SHP77 (cell line): ENCODE data around the gene WDR90.
A peak's percentile ranks its signal among the peaks of the same experiment; 100 is the strongest.

Experiments used
- DNase-seq, 2 experiments: peaks; one replicate each; lab custom pipeline; 2025; lab: John Stamatoyannopoulos, UW

The WDR90 gene

DNA sequence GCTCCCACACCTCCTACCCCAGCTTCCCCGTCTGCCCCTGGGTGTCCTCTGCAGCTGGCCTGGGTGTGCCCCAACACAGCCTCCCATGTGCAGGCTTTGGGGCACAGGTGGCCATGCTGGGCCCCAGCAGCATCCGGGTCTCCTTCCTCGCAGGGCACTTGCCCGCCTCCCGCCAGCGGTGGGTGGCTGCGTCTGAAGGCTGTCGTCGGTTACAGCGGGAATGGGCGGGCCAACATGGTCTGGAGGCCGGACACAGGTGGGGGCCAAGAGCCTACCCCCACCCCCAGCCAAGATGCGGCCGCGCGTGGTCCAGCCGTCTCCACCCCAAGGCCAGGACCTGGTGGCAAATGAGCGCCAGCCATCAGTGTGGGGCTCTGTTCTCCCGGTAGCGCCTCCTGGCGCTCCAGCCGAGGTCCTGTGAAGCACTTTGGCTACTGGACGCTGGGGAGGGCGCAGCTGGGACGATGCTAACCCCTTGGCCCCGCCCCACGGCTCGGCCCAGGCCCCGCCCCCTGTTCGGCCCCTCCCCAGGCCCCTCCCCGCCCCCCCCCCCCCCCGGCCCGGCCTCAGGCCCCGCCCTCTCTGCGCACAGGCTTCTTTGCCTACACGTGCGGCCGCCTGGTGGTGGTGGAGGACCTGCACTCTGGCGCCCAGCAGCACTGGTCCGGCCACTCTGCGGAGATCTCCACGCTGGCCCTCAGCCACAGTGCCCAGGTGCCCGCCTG, 11.5 kb downstream of the WDR90 start:
- DNase-seq = peak; percentile 85 to 96

DNA sequence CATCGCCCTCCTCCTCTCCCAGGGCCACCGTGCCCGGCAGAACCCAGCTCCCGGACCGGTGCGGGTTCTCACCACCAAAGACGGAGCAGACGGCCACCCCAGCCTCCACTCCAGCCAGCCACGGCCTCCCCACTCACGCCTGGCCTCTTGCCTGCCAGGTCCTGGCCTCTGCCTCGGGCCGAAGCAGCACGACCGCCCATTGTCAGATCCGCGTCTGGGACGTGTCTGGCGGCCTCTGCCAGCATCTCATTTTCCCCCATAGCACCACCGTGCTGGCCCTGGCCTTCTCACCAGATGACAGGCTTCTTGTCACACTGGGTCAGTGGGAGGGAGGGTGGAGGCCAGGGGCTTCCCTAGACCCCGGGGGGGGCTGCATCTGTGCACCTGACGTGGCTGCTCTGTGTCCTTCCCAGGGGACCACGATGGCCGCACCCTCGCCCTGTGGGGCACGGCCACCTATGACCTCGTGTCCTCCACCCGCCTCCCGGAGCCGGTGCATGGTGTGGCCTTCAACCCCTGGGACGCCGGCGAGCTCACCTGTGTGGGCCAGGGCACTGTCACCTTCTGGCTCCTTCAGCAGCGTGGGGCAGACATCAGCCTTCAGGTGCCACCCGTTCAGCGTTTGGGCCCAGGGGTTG, 12.1 kb downstream of the WDR90 start:
- DNase-seq = no peak

DNA sequence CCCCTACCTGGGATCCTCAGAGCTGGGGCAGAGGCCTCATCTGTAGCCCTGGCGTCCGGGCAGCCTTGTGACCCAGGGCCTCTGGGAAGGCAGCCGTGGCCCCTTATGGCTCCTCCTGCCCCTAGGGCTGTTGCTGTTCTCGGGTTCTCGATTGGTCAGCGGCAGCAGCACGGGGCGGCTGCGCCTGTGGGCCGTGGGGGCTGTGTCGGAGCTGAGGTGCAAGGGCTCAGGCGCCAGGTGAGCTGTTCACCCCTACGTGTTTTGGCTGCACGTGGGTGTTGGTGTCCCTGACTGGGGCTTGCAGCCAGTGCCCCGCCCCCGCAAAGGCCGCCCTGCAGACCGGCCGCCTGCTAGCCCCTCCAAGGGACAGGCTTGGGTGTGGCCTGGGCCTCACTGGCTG, 12.9 kb downstream of the WDR90 start:
- DNase-seq = no peak

DNA sequence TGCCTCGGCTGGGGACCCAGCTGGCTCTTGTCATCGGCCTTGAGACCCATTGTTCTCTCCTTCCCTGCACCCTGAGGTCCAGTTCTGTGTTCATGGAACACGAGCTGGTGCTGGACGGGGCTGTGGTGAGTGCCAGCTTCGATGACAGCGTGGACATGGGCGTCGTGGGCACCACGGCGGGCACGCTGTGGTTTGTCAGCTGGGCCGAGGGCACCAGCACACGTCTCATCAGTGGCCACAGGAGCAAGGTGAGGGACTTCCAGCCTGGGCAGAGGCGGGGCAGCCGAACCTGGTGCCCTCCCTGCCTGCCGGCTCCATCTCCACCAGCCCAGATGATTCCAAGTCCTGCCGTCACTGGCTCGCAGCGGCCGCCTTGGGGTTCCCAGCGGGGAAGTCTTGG, 13.4 kb downstream of the WDR90 start:
- no peak for DNase-seq

DNA sequence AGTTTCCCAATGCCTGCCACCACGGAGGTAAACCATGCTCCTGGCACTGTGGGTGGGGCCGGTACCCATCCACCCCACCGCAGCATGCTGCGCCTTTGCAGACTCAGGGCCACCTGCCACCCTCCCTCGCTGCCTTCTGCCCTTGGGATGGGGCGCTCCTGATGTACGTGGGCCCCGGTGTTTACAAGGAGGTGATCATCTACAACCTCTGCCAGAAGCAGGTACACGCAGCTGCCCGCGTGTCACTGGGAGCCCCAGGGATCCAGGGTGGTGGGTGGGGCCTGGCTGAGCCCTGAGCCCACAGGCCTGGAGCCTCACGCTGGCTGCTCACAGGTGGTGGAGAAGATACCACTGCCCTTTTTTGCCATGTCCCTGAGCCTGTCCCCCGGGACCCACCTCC, 17.4 kb downstream of the WDR90 start:
- DNase-seq = no peak

DNA sequence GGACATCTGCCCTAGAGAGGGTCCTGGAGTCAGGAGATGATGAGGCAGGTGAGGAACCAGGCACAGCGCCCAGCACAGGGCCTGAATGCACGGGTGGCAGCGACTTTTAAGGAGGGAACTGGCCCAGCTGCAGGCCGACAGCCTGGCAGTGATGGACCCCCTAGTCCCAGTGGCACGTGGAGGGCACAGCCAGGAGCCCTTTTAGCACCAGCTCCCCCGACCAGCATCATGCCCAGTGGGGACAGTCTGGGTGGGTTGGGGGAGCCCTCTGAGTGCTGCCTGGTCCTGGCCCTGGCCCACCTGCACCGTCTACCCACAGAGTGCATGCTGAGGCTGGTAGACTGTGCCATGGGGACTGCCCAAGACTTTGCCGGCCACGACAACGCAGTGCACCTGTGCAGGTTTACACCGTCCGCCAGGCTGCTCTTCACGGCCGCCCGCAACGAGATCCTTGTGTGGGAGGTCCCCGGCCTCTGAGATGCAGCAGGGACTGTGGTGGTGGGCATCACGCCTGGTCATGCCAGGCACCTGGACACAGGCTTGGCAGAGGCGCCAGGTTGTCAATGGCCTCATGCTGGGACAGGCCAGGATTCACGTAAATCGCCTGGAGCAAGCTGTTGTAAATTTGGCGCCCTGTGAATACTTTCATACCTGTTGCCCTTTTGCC, 18.1 kb downstream of the WDR90 start:
- DNase-seq = no peak

DNA sequence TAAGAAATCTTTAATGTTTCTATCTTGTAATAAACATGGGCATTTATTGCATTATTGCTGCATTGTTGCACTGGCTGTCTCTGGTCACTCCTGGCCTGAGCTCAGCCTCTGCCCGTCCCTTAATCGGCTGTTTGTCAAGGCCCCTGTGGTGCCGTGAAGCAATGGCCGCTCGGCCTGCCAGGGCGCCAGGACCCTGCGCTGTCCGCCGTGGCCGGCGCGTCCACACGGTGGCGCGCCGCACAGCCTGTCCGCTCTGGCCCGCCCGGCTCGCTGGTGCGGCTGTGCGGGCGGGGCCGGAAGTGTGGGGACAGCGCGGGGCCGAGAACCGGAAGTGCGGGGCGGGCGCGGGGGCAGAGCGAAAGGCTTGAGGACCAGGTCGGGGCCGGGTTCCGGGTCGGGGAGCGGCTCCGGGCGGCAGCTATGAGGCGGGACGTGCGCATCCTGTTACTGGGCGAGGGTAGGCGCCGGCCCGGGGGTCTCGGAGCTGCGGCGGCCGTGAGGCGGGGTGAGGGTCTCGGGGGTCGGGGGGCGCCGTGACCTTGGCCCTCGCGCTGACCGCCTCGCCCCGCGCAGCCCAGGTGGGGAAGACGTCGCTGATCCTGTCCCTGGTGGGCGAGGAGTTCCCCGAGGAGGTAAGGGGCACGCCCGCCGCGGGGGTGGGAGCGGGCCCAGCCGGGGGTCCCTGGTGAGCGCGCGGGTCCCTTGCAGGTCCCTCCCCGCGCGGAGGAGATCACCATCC, 18.8 kb downstream of the WDR90 start, which contains the start of gene RHOT2:
TSS of gene RHOT2 (plus strand) at position 353 of the 739 bp plus-strand sequence. CDS start at position 421, 68 bp downstream.
- peak; percentile 83 to 90 for DNase-seq

DNA sequence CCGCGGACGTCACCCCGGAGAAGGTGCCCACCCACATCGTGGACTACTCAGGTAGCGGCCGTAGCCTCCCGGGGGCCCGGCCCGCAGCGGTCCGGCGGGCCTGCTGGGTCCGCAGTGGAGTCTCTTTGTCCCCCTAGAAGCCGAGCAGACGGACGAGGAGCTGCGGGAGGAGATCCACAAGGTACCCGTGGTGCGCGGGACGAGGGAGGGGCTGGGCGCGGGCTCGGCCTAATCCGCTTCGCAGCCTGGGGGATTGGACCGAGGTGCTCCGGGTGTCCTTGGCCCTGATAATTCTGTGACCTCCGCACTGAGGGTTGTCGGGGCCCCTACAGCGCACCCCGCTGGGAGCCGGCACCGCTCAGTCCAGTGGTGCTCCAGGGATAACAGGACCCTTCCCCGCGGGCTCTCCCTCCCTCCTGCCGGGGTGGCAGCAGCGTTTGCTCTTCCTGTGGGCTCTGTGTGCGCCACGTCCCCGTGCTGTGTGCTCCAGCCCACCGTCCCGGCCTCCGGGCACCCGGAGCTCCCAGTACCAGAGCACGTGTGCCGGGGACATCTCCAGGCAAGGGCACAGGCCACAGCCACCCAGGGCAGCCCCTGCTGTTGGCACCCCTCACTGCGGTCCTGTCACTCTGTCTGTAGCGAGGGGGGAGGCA, 19.5 kb downstream of the WDR90 start:
- no peak for DNase-seq

DNA sequence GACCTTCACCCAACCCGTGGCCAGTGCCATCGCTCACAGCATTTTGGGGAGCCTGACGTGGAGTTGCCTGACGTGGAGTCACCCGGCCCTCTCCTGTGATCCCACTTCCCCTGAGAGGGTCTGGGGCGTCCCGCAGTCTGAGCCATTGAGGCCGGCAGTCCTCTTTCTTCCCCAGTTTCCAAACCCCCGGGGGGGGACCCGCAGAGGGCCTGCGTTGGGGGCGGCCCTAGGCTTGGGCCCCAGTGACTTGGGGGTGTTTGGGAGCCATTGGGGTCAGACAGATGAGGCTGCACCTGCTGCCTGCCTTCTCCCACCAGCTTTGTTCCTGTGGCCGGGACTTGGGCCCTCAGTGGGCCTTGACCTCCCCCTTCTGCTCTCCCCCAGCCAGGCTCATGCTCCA, 20.5 kb downstream of the WDR90 start:
- DNase-seq = no peak

DNA sequence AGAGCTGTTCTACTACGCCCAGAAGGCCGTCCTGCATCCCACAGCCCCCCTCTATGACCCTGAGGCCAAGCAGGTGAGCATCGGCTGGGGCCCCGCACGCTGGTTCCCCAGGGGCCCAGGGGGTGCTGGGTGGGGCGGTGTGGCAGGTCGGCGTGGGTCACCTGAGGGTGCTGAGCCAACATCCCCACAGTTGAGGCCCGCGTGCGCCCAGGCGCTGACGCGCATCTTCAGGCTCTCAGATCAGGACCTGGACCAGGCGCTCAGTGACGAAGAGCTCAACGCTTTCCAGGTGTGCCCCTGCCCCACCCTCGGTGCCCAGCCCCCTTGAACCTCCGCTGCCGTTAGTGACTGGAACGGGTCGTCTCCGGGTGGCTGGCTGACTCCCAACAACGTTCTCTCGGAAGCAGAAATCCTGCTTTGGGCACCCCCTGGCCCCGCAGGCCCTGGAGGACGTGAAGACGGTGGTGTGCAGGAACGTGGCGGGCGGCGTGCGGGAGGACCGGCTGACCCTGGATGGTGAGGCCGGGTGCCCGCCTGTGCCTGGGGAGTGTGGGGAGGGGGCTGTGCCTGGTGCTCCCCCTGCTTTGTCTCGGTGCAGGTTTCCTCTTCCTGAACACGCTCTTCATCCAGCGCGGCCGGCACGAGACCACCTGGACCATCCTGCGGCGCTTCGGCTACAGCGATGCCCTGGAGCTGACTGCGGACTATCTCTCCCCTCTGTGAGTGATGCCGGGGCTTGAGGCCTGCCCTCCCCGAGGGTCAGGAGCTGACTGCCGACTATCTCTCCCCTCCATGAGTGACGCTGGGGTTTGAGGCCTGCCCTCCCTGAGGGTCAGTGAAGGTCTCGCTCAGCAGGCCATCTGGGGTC, 21.6 kb downstream of the WDR90 start:
- DNase-seq = no peak

DNA sequence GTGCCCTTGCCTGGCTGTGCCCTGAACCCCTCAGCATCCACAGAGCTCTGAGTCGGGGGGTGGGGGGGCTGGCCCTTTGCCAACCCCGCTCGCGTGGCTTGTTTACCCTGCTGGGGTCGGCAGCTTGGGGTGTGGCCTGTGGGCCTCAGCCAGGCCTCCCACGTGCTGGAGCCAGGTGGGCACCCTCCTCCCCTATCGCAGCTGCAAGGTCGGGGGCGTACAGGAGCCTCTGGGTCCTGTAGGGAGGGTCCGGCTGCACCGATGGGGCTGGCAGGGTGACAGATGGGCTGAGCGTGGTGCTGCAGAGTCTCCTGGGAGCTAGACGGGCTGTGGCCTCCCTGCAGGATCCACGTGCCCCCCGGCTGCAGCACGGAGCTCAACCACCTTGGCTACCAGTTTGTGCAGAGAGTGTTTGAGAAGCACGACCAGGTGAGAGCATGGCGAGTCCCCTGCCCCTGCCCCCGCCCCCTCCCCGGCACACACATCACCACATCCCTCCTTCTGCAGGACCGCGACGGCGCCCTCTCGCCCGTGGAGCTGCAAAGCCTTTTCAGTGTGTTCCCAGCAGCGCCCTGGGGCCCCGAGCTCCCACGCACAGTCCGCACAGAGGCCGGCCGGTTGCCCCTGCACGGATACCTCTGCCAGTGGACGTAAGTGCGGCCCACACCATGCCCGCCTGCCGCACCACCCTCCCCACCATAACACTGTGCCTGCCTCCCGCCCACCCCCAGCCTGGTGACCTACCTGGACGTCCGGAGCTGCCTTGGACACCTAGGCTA, 22.4 kb downstream of the WDR90 start:
- no peak for DNase-seq

DNA sequence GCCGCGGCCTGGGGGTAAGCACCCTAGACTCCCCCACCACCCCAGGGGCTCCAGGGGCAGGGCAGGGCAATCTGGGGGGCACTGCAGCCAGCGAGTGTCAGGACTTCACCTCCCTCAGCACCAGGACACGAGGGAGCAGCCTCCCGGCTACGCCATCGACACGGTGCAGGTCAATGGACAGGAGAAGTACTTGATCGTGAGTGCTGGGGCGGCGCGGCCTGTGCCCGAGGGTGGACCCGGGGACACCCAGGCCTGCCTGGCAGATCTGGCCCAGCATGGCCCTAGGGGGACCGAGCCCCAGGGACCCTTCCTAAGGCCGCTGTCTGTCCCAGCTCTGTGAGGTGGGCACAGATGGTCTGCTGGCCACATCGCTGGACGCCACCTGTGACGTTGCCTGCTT, 23.2 kb downstream of the WDR90 start:
- DNase-seq = no peak

DNA sequence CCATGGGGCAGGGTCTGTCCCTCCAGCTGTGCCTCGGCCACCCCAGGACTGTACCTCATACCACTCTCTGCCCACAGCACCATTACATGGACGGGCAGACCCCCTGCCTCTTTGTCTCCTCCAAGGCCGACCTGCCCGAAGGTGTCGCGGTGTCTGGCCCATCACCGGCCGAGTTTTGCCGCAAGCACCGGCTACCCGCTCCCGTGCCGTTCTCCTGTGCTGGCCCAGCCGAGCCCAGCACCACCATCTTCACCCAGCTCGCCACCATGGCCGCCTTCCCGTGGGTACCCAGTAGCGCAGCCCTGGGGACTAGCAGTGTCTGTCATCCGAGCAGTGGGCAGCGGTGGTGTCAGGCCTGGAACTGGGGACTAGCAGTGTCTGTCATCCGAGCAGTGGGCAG, 23.7 kb downstream of the WDR90 start:
- no peak for DNase-seq

DNA sequence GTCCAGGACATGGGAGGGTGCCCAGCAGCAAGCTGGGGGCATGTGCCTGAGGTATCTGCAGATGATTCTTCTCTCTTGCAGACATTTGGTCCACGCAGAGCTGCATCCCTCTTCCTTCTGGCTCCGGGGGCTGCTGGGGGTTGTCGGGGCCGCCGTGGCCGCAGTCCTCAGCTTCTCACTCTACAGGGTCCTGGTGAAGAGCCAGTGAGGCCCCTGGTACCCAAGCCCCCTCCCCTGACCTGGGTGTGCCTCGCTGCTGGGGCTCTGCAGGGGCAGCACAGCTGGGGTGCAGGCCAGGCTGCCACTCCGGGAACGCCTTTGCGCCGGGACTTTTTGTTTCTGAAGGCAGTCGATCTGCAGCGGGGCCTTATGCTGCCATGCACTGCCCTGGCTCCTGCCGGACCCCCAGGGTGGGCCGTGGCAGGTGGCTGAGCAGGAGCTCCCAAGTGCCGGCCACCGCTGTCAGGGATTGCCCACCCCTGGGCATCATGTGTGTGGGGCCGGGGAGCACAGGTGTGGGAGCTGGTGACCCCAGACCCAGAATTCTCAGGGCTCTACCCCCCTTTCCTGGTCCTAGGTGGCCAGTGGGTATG, 24.3 kb downstream of the WDR90 start:
- no peak for DNase-seq

DNA sequence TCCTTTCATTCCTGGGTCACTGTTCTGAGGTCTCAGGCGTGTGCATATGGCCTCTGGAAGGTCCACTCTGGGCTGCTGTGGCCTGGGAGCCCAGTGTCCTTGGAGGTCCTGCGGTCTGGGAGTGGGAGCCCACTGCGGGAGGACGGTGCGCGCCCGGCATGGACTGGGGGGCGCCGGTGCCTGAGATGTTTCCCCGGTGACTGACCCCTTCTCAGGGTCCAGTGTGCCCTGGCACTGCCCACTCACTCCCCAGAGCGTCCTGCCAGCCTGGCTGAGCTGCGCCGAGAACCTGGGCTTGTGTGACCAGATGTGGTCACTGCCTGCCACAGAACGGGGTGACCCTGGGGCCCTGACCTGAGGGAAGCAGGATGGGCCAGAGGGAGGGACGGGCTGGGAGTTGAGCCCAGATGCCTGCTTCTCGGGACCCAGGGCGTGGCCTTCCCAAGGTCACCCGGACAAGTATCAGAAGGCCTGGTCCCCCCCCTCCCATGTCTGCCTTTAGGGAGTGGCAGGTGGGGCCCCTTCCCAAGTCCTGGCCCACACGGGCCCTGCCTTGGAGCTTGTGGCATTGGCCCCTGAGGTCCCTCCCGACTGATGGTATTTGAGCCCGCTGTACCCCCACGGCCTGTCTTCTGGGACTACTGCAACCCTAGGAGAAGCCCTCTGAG, 25.2 kb downstream of the WDR90 start:
- DNase-seq = no peak

DNA sequence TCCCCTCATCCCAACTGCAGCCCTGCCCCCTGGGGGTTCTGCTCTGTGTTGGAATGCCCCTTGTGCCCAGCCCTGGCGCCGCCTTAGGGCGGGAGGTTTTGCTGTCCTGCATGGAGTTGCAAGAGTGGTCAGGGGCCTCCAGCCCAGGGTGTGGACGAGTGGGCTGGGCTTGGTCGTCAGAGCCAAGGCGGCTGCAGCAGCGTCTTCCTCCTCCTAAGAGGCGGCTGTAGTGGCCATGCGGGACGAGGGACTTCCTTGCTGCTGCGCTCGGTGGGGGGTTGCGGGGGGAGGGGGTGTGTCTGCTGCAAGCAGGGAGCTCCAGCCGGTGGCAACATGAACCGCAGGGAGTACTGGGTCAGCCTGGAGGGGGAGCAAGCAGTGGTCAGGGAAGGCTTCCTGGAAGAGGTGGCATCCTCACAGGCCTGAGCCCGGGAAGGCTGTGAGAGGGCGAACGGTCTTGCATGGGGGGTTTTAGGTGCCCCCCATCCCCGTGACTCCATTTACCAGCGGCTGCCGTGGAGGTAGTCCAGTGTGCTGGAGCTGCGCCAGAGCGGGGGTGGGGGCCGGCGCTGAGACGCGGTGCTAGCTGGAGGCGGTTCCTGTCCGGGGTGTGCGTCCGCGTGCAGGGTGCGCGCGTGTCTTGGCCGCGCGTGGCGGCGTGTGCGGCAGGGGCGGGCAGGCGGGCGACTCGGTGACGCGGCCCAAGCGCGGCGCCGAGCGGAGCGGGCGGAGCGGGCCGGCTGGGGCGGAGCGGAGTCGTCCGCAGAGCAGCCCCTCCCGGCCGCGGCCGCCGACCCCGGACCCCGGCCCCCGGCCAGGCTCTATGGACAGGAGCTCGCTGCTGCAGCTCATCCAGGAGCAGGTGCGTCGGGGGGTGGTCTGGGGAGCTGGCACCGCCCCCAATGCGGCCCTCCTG, 26.1 kb downstream of the WDR90 start, which contains the start of gene RHBDL1:
TSS of gene RHBDL1 (plus strand) at position 704 of the 916 bp plus-strand sequence. CDS start at position 824, 120 bp downstream.
- no peak for DNase-seq

DNA sequence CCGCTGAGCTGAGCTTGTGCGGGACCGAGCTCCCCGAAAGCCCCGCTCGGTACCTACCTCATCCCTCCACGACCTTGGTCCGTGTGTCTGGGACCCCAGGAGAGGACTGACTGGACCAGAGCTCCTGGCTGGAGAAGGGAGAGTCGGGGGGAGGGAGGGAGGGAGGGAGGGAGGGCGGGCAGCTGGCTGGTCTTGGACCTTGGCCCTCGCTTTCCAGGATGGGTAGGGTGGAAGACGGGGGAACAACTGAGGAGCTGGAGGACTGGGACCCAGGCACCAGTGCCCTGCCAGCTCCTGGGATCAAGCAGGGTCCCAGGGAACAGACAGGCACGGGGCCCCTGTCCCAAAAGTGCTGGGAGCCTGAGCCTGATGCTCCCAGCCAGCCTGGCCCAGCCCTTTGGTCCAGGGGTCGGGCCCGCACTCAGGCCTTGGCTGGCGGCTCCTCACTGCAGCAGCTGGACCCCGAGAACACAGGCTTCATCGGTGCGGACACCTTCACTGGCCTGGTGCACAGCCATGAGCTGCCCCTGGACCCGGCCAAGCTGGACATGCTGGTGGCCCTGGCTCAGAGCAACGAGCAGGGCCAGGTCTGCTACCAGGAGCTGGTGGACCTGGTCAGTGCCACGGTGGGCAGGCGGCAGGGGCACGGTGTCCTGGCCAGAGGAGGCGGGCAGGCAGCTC, 26.9 kb downstream of the WDR90 start:
- no peak for DNase-seq

DNA sequence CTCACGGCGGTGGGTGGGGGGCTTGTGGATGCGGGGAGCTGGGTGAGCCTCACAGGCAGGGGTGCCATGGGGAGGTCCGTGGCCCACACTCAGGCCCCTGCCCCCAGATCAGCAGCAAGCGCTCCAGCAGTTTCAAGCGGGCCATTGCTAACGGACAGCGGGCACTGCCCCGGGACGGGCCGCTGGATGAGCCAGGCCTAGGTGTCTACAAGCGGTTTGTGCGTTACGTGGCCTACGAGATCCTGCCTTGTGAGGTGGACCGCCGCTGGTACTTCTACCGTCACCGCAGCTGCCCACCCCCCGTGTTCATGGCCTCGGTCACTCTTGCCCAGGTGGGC, 27.4 kb downstream of the WDR90 start:
- no peak for DNase-seq
